AG04449 (cell line): Measurements from ENCODE around the gene TNNT2.

Experiments
- CTCF ChIA-PET: fragments of 350-600 bp; formaldehyde crosslinking; extraction: SDS; loops from one replicate; lab custom pipeline; 2021; ENCODE audit warnings: antibody characterized with exemption; lab: Yijun Ruan, JAX
- POLR2A ChIA-PET: fragments of 400-600, 350-600 bp; formaldehyde crosslinking; extraction: SDS; loops from one replicate; lab custom pipeline; 2020; ENCODE audit warnings: antibody characterized with exemption, inconsistent platforms; lab: Yijun Ruan, JAX
- DNase-seq: peaks from one replicate; pipeline ENCODE4 v3.0.0-alpha.2; 2010; ENCODE audit warnings: low read depth, low spot score
- H3K4me3 ChIP-seq: 2 replicates; pipeline ENCODE4 v1.5.1; 2011; ENCODE audit warnings: low read depth, mild to moderate bottlenecking, control low read depth, low read length
- CTCF ChIP-seq: IDR thresholded peaks from one replicate; pipeline ENCODE4 v1.5.1; 2011; ENCODE audit warnings: mild to moderate bottlenecking, moderate library complexity, low read length, control low read depth, inconsistent platforms; ENCODE audit not compliant: insufficient read depth; ENCODE audit errors: missing control alignments

Gene TNNT2

GRCh38 chr1:201322653-201323510, 54.6 kb downstream of the TNNT2 start:
- POLR2A ChIA-PET: no interaction called here
- H3K4me3 ChIP-seq: no peak overlapping the region
- no peak for DNase-seq
- no peak for TF ChIP-seq CTCF
- CTCF ChIA-PET: interaction anchor here (1.8 to 2.3 kb wide), 2 partner anchors 23 to 40 kb away, joined by 8 read pairs; no protein-coding TSS in a partner anchor

GRCh38 chr1:201321826-201322390, 55.6 kb downstream of the TNNT2 start:
- no peak for TF ChIP-seq CTCF
- ChIA-PET CTCF (interaction anchor here (1.8 kb wide), 1 partner anchor 41 kb away, joined by 8 read pairs; no protein-coding TSS in a partner anchor), POLR2A (no interaction called here)
- no peak overlapping the region for H3K4me3 ChIP-seq
- DNase-seq: no peak

GRCh38 chr1:201320168-201320788, 57.2 kb downstream of the TNNT2 start:
- TF ChIP-seq CTCF: no peak
- no peak overlapping the region for H3K4me3 ChIP-seq
- ChIA-PET CTCF (interaction anchor here (10.2 kb wide), 1 partner anchor 28 kb away, joined by 73 read pairs; no protein-coding TSS in a partner anchor), POLR2A (no interaction called here)
- DNase-seq: no peak

GRCh38 chr1:201319631-201320030, 57.8 kb downstream of the TNNT2 start:
- no peak for DNase-seq
- TF ChIP-seq CTCF: no peak
- ChIA-PET CTCF (interaction anchor here (0.9 to 10.2 kb wide), 2 partner anchors 12 to 28 kb away, joined by 3 to 73 read pairs; no protein-coding TSS in a partner anchor), POLR2A (no interaction called here)
- H3K4me3 ChIP-seq: no peak overlapping the region

- DNase-seq: no peak
- ChIA-PET POLR2A (no interaction called here), CTCF (interaction anchor here (0.9 to 10.2 kb wide), 4 partner anchors 8 to 40 kb away, joined by 3 to 73 read pairs (median 3); no protein-coding TSS in a partner anchor)
- no peak overlapping the region for H3K4me3 ChIP-seq
- TF ChIP-seq CTCF: no peak
Observed at GRCh38 chr1:201318504-201319340, 58.8 kb downstream of the TNNT2 start.
